HCT116 (cell line): ENCODE data around the gene TRIM26. TPM values are rescaled to one million over a fixed set of nuclear protein-coding genes. Genes with fewer than 3 reads are reported as not detected.
A peak's percentile ranks its signal among the peaks of the same experiment; 100 is the strongest.

Experiments
- ATAC-seq: fragments of 200-7000 bp; cut with Tn5 transposase; 2 replicates; pipeline ENCODE4 v1.9.1; 2020; ENCODE audit warnings: mild to moderate bottlenecking, moderate library complexity
- BruUV-seq: library from RNA; stranded (reverse); fragments of 400-500 nt; replicated peaks from 2 replicates; lab custom pipeline; 2021; lab: Mats Ljungman, UMichigan
- CTCF ChIA-PET: fragments of 300-600 bp; sonication (Branson Sonifier 250); formaldehyde crosslinking; loops from one replicate; lab custom pipeline; 2021; ENCODE audit warnings: antibody characterized with exemption; lab: Charles Lee
- POLR2A ChIA-PET: fragments of 300-600, 350-600 bp; sonication (Branson Sonifier 250); formaldehyde crosslinking; loops from one replicate; lab custom pipeline; 2021; ENCODE audit warnings: antibody characterized with exemption; lab: Charles Lee
- RAD21 ChIA-PET, 2 experiments: fragments of 300-600 bp; sonication (Branson Sonifier 250); formaldehyde crosslinking; loops; one replicate each; lab custom pipeline; 2023; ENCODE audit warnings: low total read pairs in 2 of 2; ENCODE audit not compliant: uncharacterized antibody in 2 of 2, unreplicated experiment in 2 of 2, low non-redundant PET in 1 of 2; lab: Charles Lee
- DNase-seq: peaks from one replicate; pipeline ENCODE4 v3.0.0-alpha.2; 2010; ENCODE audit warnings: low read depth, low spot score
- H2AFZ ChIP-seq: fragments of 200-600 bp; shearing (Covaris generic), sonication (generic); 2 replicates; pipeline ENCODE4 v1.6.1; 2017; ENCODE audit warnings: low read depth, mixed run types, mixed read lengths, antibody characterized with exemption, low read length; ENCODE audit not compliant: poor library complexity, severe bottlenecking
- H3K27ac ChIP-seq: 2 replicates; pipeline ENCODE4 v1.5.1; 2012; ENCODE audit warnings: low read depth, low read length
- H3K27me3 ChIP-seq: fragments of 200-600 bp; sonication (generic); 2 replicates; pipeline ENCODE4 v1.6.1; 2016; ENCODE audit warnings: mixed run types, low read length, mixed read lengths; ENCODE audit not compliant: insufficient read depth
- H3K36me3 ChIP-seq, 2 experiments: fragments of 200-500 bp in 1 of 2; fragments of 200-600 bp in 1 of 2; sonication (Bioruptor generic) in 1 of 2; sonication (generic) in 1 of 2; 2 replicates each; pipeline versions ENCODE4 v1.5.1 to v1.6.1; 2014 to 2016; ENCODE audit warnings: low read length in 2 of 2, inconsistent platforms in 1 of 2, mixed read lengths in 1 of 2, mixed run types in 1 of 2; ENCODE audit not compliant: insufficient read depth in 2 of 2, control insufficient read depth in 1 of 2
- H3K4me1 ChIP-seq, 2 experiments: fragments of 200-600 bp in 1 of 2; sonication (generic) in 1 of 2; 2 replicates each; pipeline versions ENCODE4 v1.5.1 to v1.6.1; 2012 to 2017; ENCODE audit warnings: low read length in 2 of 2, inconsistent platforms in 1 of 2, mild to moderate bottlenecking in 1 of 2, mixed read lengths in 1 of 2, mixed run types in 1 of 2, moderate library complexity in 1 of 2; ENCODE audit not compliant: insufficient read depth in 2 of 2, control insufficient read depth in 1 of 2
- H3K4me2 ChIP-seq: fragments of 200-600 bp; sonication (generic); 2 replicates; pipeline ENCODE4 v1.6.1; 2017; ENCODE audit warnings: mixed run types, low read length, mixed read lengths
- H3K4me3 ChIP-seq, 2 experiments: fragments of 200-600 bp in 1 of 2; sonication (generic) in 1 of 2; replicated peaks in 1 of 2; 2 replicates each; pipeline ENCODE4 v1.5.1; 2011 to 2016; ENCODE audit warnings: low read length in 2 of 2, control low read depth in 1 of 2, low read depth in 1 of 2, mild to moderate bottlenecking in 1 of 2, mixed read lengths in 1 of 2, mixed run types in 1 of 2
- H3K79me2 ChIP-seq: fragments of 200-600 bp; sonication (generic); 2 replicates; pipeline ENCODE4 v1.6.1; 2017; ENCODE audit warnings: mild to moderate bottlenecking, mixed run types, low read length, moderate library complexity, mixed read lengths; ENCODE audit not compliant: insufficient read depth
- H3K9ac ChIP-seq: fragments of 200-600 bp; sonication (generic); 2 replicates; pipeline ENCODE4 v1.6.1; 2016; ENCODE audit warnings: low read length, mixed read lengths
- H3K9me2 ChIP-seq: fragments of 200-600 bp; sonication (generic), shearing (Covaris generic); 2 replicates; pipeline ENCODE4 v1.6.1; 2017; ENCODE audit warnings: mixed run types, mild to moderate bottlenecking, moderate library complexity; ENCODE audit not compliant: insufficient read depth
- H3K9me3 ChIP-seq, 2 experiments: fragments of 200-500 bp in 1 of 2; fragments of 200-600 bp in 1 of 2; sonication (Bioruptor generic) in 1 of 2; sonication (generic) in 1 of 2; 2 replicates each; pipeline ENCODE4 v1.6.1; 2014 to 2017; ENCODE audit warnings: low read length in 2 of 2, mixed read lengths in 2 of 2, inconsistent platforms in 1 of 2, low read depth in 1 of 2, mild to moderate bottlenecking in 1 of 2, mixed run types in 1 of 2, moderate library complexity in 1 of 2; ENCODE audit not compliant: control insufficient read depth in 1 of 2, insufficient read depth in 1 of 2
- H4K20me1 ChIP-seq: fragments of 200-600 bp; sonication (generic), shearing (Covaris generic); 2 replicates; pipeline ENCODE4 v1.6.1; 2017; ENCODE audit warnings: mixed run types, mild to moderate bottlenecking, moderate library complexity; ENCODE audit not compliant: insufficient read depth
- CBX3 ChIP-seq: IDR thresholded peaks from 2 replicates; pipeline ENCODE4 v1.6.1; 2012; ENCODE audit warnings: low read depth
- CEBPB ChIP-seq: IDR thresholded peaks from 2 replicates; pipeline ENCODE4 v1.6.1; 2012; ENCODE audit warnings: low read depth
- CTCF ChIP-seq, 3 experiments: fragments of 200-600 bp in 1 of 3; sonication (generic) in 1 of 3; IDR thresholded peaks in 2 of 3; conservative IDR thresholded peaks in 1 of 3; 2 replicates each; pipeline ENCODE4 v1.5.1; 2012 to 2017; ENCODE audit warnings: low read depth in 2 of 3, low read length in 2 of 3, antibody characterized with exemption in 1 of 3, borderline replicate concordance in 1 of 3, control low read depth in 1 of 3, mild to moderate bottlenecking in 1 of 3, mixed read lengths in 1 of 3, mixed run types in 1 of 3, moderate library complexity in 1 of 3; ENCODE audit not compliant: insufficient read depth in 1 of 3
- EGR1 ChIP-seq: IDR thresholded peaks from 2 replicates; pipeline ENCODE4 v1.6.1; 2012; ENCODE audit warnings: low read depth
- ELF1 ChIP-seq: IDR thresholded peaks from 2 replicates; pipeline ENCODE4 v1.6.1; 2012; ENCODE audit warnings: low read depth, borderline replicate concordance
- EZH2phosphoT487 ChIP-seq: fragments of 200-600 bp; IDR thresholded peaks from 2 replicates; pipeline ENCODE4 v1.6.1; 2018; ENCODE audit warnings: antibody characterized with exemption, borderline replicate concordance
- FOSL1 ChIP-seq: IDR thresholded peaks from 2 replicates; pipeline ENCODE4 v1.6.1; 2012; ENCODE audit warnings: low read depth
- JUND ChIP-seq: IDR thresholded peaks from 2 replicates; pipeline ENCODE4 v1.6.1; 2012
- POLR2AphosphoS5 ChIP-seq: IDR thresholded peaks from 2 replicates; pipeline ENCODE4 v1.6.1; 2011; ENCODE audit warnings: mild to moderate bottlenecking, low read depth, low read length, moderate library complexity
- SP1 ChIP-seq: IDR thresholded peaks from 2 replicates; pipeline ENCODE4 v1.6.1; 2012; ENCODE audit warnings: low read depth
- SRF ChIP-seq: IDR thresholded peaks from 2 replicates; pipeline ENCODE4 v1.6.1; 2012; ENCODE audit warnings: low read depth
- YY1 ChIP-seq: IDR thresholded peaks from 2 replicates; pipeline ENCODE4 v1.6.1; 2011; ENCODE audit warnings: low read length, low read depth, moderate library complexity, mild to moderate bottlenecking; ENCODE audit not compliant: insufficient replicate concordance; ENCODE audit errors: extremely low read depth
- ZBTB33 ChIP-seq: IDR thresholded peaks from 2 replicates; pipeline ENCODE4 v1.6.1; 2011; ENCODE audit warnings: mild to moderate bottlenecking, low read length, moderate library complexity; ENCODE audit not compliant: insufficient replicate concordance; ENCODE audit errors: extremely low read depth
- ZFX ChIP-seq: fragments of 450-650 bp; IDR thresholded peaks from 2 replicates; pipeline ENCODE4 v1.6.1; 2017
- ZNF274 ChIP-seq: fragments of 200-500 bp; sonication (Bioruptor generic); IDR thresholded peaks from 2 replicates; pipeline ENCODE4 v1.6.1; 2014; ENCODE audit warnings: mild to moderate bottlenecking, low read depth, low read length, inconsistent platforms
- intact Hi-C: fragments of 100-400 bp; cut with micrococcal nuclease; formaldehyde crosslinking; loops from 2 replicates; pipeline ENCODE4 v1.10.0; 2022
- total RNA-seq: library from RNA; stranded (reverse); gene quantifications from one replicate; pipeline ENCODE4 v1.2.1, GENCODE V29; 2021; ENCODE audit not compliant: unreplicated experiment
- TF ChIP-seq, protein P1 (sequence below): IDR thresholded peaks from 2 replicates; pipeline ENCODE4 v1.6.1; 2012
- TF ChIP-seq, protein P2 (sequence below): IDR thresholded peaks from 2 replicates; pipeline ENCODE4 v1.6.1; 2012
- TF ChIP-seq, protein P3 (sequence below): IDR thresholded peaks from 2 replicates; pipeline ENCODE4 v1.6.1; 2012; ENCODE audit warnings: low read depth

The TRIM26 gene
- total RNA-seq, 1 experiment from 2014 or later = 32.2 TPM

DNA sequence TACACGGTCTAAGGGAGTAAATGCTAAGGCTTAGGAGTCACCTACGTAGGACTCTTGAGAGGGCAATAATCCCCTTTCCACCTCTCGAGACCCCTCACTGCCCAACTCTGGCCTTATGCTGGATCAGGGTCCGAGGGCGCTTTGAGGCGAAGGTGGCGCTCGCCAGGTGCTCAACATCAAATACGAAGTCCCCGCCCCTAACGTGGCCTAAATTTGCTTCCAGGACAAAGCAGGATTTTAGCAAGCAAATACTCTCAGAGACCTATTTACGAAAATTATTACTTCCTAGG is 406 bp upstream of the TRIM26 start:
- peak overlapping the region; percentile 73 to 85 for H3K4me3 ChIP-seq
- BruUV-seq = no TSS peak
- CTCF ChIA-PET = interaction anchor here (1.6 kb wide), 1 partner anchor 183 kb away, joined by 3 read pairs; no protein-coding TSS in a partner anchor
- peak overlapping the region; percentile 92 for H3K4me2 ChIP-seq
- H3K27me3 ChIP-seq = no peaks in the 10 kb centered on the region
- TF ChIP-seq ZNF274 = no peak
- no peak for TF ChIP-seq EGR1
- TF ChIP-seq EZH2phosphoT487 = no peak
- TF ChIP-seq YY1 = no peak
- no peak for TF ChIP-seq POLR2AphosphoS5
- no peak for TF ChIP-seq SP1
- TF ChIP-seq JUND = no peak
- TF ChIP-seq, protein P1, sequence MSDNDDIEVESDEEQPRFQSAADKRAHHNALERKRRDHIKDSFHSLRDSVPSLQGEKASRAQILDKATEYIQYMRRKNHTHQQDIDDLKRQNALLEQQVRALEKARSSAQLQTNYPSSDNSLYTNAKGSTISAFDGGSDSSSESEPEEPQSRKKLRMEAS = no peak
- no peak for TF ChIP-seq ZBTB33
- no peak for TF ChIP-seq SRF
- TF ChIP-seq, protein P2, sequence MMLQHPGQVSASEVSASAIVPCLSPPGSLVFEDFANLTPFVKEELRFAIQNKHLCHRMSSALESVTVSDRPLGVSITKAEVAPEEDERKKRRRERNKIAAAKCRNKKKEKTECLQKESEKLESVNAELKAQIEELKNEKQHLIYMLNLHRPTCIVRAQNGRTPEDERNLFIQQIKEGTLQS = no peak
- TF ChIP-seq CBX3 = no peak
- TF ChIP-seq, protein P3, sequence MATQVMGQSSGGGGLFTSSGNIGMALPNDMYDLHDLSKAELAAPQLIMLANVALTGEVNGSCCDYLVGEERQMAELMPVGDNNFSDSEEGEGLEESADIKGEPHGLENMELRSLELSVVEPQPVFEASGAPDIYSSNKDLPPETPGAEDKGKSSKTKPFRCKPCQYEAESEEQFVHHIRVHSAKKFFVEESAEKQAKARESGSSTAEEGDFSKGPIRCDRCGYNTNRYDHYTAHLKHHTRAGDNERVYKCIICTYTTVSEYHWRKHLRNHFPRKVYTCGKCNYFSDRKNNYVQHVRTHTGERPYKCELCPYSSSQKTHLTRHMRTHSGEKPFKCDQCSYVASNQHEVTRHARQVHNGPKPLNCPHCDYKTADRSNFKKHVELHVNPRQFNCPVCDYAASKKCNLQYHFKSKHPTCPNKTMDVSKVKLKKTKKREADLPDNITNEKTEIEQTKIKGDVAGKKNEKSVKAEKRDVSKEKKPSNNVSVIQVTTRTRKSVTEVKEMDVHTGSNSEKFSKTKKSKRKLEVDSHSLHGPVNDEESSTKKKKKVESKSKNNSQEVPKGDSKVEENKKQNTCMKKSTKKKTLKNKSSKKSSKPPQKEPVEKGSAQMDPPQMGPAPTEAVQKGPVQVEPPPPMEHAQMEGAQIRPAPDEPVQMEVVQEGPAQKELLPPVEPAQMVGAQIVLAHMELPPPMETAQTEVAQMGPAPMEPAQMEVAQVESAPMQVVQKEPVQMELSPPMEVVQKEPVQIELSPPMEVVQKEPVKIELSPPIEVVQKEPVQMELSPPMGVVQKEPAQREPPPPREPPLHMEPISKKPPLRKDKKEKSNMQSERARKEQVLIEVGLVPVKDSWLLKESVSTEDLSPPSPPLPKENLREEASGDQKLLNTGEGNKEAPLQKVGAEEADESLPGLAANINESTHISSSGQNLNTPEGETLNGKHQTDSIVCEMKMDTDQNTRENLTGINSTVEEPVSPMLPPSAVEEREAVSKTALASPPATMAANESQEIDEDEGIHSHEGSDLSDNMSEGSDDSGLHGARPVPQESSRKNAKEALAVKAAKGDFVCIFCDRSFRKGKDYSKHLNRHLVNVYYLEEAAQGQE = no peak
- no peak for TF ChIP-seq FOSL1
- no peak for TF ChIP-seq ELF1
- no peak for TF ChIP-seq CTCF (IDR thresholded peaks at IDR 0.05 in 2 of 3, conservative IDR thresholded peaks at IDR 0.05 in 1 of 3; ENCODE audit: borderline replicate concordance in 1 of 3, insufficient read depth in 1 of 3, low read depth in 2 of 3, low read length in 2 of 3)
- no peak for TF ChIP-seq CEBPB
- no peak for TF ChIP-seq ZFX
- H3K9me2 ChIP-seq = no peaks in the 10 kb centered on the region
- no peaks in the 10 kb centered on the region; a peak in 1 of 4 replicates for H3K36me3 ChIP-seq
- DNase-seq (no peak), ATAC-seq (peak; percentile 33; the same call in 1 of the 2 replicates)
- peak overlapping the region; percentile 77 for H3K27ac ChIP-seq
- peaks cover 41% of the 10 kb centered on the region for H3K79me2 ChIP-seq
- intact Hi-C loops = no loop called here
- peaks cover 0 to 26% of the 10 kb centered on the region in 2 experiments; a peak in 2 of 4 replicates for H3K4me1 ChIP-seq
- H4K20me1 ChIP-seq = no peaks in the 10 kb centered on the region
- RAD21 ChIA-PET = no interaction called here
- POLR2A ChIA-PET = interaction anchor here (0.9 to 1.7 kb wide), 3 partner anchors 10 to 146 kb away, joined by 3 to 5 read pairs (median 4); partner anchors contain the start of genes PPP1R11 and TRIM39
- H2AFZ ChIP-seq = no peak overlapping the region
- no peaks in the 10 kb centered on the region for H3K9me3 ChIP-seq
- H3K9ac ChIP-seq = peak overlapping the region; percentile 94
